AML-193 (cell line): Measurements from ENCODE around the gene KIAA1755.

Experiments used
- DNase-seq, 2 experiments: peaks; one replicate each; lab custom pipeline; 2025; lab: John Stamatoyannopoulos, UW

KIAA1755 gene

GRCh38 chr20:38166703-38167233, 93.8 kb downstream of the KIAA1755 start:
- no peak for DNase-seq

- DNase-seq, result no peak
Observed at GRCh38 chr20:38165966-38166702, 94.4 kb downstream of the KIAA1755 start.

GRCh38 chr20:38165089-38165965, 95.2 kb downstream of the KIAA1755 start, which contains the start of gene TGM2:
Gene TGM2 (minus strand): TSS chr20:38165270. CDS start chr20:38165198, 72 bp downstream.
- no peak for DNase-seq

- no peak for DNase-seq
Observed at GRCh38 chr20:38164624-38165088, 95.9 kb downstream of the KIAA1755 start.

GRCh38 chr20:38164069-38164468, 96.5 kb downstream of the KIAA1755 start:
- DNase-seq, result no peak

- DNase-seq, result no peak
Observed at GRCh38 chr20:38162878-38163875, 97.4 kb downstream of the KIAA1755 start.

GRCh38 chr20:38162149-38162548, 98.4 kb downstream of the KIAA1755 start:
- DNase-seq, result no peak

GRCh38 chr20:38161412-38161774, 99.1 kb downstream of the KIAA1755 start:
- no peak for DNase-seq
